Endothelial cell of umbilical vein (primary cell): ENCODE measurements around the gene SERPINB11. TPM values are rescaled to one million over a fixed set of nuclear protein-coding genes. Genes with fewer than 3 reads are reported as not detected.
"Not testable (repeated sequence)": the region's sequence is repeated elsewhere in the genome, so short reads cannot be mapped to it uniquely, and the experiment has no call there.

ENCODE experiments used
- Bru-seq: library from RNA; stranded (reverse); fragments of 400-500 nt; gene quantifications from one replicate; lab custom pipeline; 2021; lab: Mats Ljungman, UMichigan
- BruChase-seq, 2 experiments: library from RNA; stranded (reverse); fragments of 400-500 nt; gene quantifications; one replicate each; lab custom pipeline; 2021; lab: Mats Ljungman, UMichigan
- BruUV-seq: library from RNA; stranded (reverse); fragments of 400-500 nt; replicated peaks from 2 replicates; lab custom pipeline; 2021; lab: Mats Ljungman, UMichigan
- CTCF ChIA-PET: fragments of 300-600, 350-600 bp; sonication (Branson Sonifier 250); formaldehyde crosslinking; loops from one replicate; lab custom pipeline; 2021; ENCODE audit warnings: antibody characterized with exemption, inconsistent platforms; lab: Charles Lee
- POLR2A ChIA-PET: fragments of 300-600, 350-600 bp; sonication (Branson Sonifier 250); formaldehyde crosslinking; loops from one replicate; lab custom pipeline; 2021; ENCODE audit warnings: antibody characterized with exemption, inconsistent platforms; lab: Charles Lee
- DNase-seq: peaks from one replicate; pipeline ENCODE4 v3.0.0-alpha.2; 2011; ENCODE audit warnings: low read depth, low spot score
- FAIRE-seq: peaks from 2 replicates; lab custom pipeline; 2011; peaks lifted over from hg19 to GRCh38; lab: Jason Lieb, UNC
- H2AFZ ChIP-seq: 2 replicates; pipeline ENCODE4 v1.6.0; 2012; ENCODE audit warnings: low read depth, low read length, control low read depth, inconsistent platforms
- H3K27ac ChIP-seq: 2 replicates; pipeline ENCODE4 v1.5.1; 2011; ENCODE audit warnings: low read depth, mild to moderate bottlenecking, control low read depth, low read length, moderate library complexity; ENCODE audit not compliant: insufficient read depth
- H3K27me3 ChIP-seq, 2 experiments: 2 replicates each; pipeline versions ENCODE4 v1.6.0 to v1.6.1; 2011; ENCODE audit warnings: low read length in 2 of 2, mixed read lengths in 1 of 2; ENCODE audit not compliant: control insufficient read depth in 2 of 2, insufficient read depth in 2 of 2
- H3K36me3 ChIP-seq, 2 experiments: 2 replicates in 1 of 2; 3 replicates in 1 of 2; pipeline ENCODE4 v1.5.1; 2011; ENCODE audit warnings: low read length in 2 of 2, mild to moderate bottlenecking in 1 of 2, moderate library complexity in 1 of 2; ENCODE audit not compliant: control insufficient read depth in 2 of 2, insufficient read depth in 2 of 2; ENCODE audit errors: extremely low read depth in 1 of 2
- H3K4me1 ChIP-seq: 3 replicates; pipeline ENCODE4 v1.5.1; 2011; ENCODE audit warnings: mild to moderate bottlenecking, low read length; ENCODE audit not compliant: control insufficient read depth, insufficient read depth; ENCODE audit errors: extremely low read depth
- H3K4me2 ChIP-seq: 2 replicates; pipeline ENCODE4 v1.6.1; 2011; ENCODE audit warnings: low read length, control low read depth, mixed read lengths; ENCODE audit not compliant: insufficient read depth
- H3K4me3 ChIP-seq, 3 experiments: fragments of 200-600 bp in 1 of 3; sonication (generic), shearing (Covaris generic) in 1 of 3; replicated peaks in 1 of 3; 2 replicates each; pipeline ENCODE4 v1.5.1; 2011 to 2016; ENCODE audit warnings: control low read depth in 3 of 3, low read length in 3 of 3, mild to moderate bottlenecking in 2 of 3, inconsistent platforms in 1 of 3, low read depth in 1 of 3, moderate library complexity in 1 of 3; ENCODE audit not compliant: insufficient read depth in 1 of 3
- H3K79me2 ChIP-seq: 2 replicates; pipeline ENCODE4 v1.6.0; 2012; ENCODE audit warnings: low read length, inconsistent platforms; ENCODE audit not compliant: control insufficient read depth, insufficient read depth
- H3K9ac ChIP-seq: replicated peaks from 2 replicates; pipeline ENCODE3; 2011; ENCODE audit warnings: low read length, control low read depth; ENCODE audit not compliant: insufficient read depth; ENCODE audit errors: extremely low read depth
- H3K9me1 ChIP-seq: replicated peaks from 3 replicates; pipeline ENCODE4 v1.6.0; 2011; ENCODE audit warnings: mild to moderate bottlenecking, low read length; ENCODE audit not compliant: control insufficient read depth, insufficient read depth; ENCODE audit errors: extremely low read depth
- H3K9me3 ChIP-seq: replicated peaks from 2 replicates; pipeline ENCODE4 v1.5.1; 2012; ENCODE audit warnings: low read length, inconsistent platforms; ENCODE audit not compliant: control insufficient read depth, insufficient read depth
- H4K20me1 ChIP-seq: replicated peaks from 2 replicates; pipeline ENCODE3; 2011; ENCODE audit warnings: mild to moderate bottlenecking, low read length; ENCODE audit not compliant: control insufficient read depth, insufficient read depth; ENCODE audit errors: extremely low read depth
- JUN ChIP-seq: IDR thresholded peaks from 2 replicates; pipeline ENCODE4 v1.6.1; 2011; ENCODE audit warnings: borderline replicate concordance, low read depth; ENCODE audit not compliant: insufficient read length, insufficient read depth
- MAX ChIP-seq: IDR thresholded peaks from 2 replicates; pipeline ENCODE4 v1.6.1; 2011; ENCODE audit not compliant: insufficient read depth, insufficient read length
- MYC ChIP-seq: IDR thresholded peaks from one replicate; pipeline ENCODE4 v1.6.1; 2011; ENCODE audit warnings: mild to moderate bottlenecking, low read depth, low read length
- POLR2A ChIP-seq: IDR thresholded peaks from 2 replicates; pipeline ENCODE4 v1.6.1; 2012; ENCODE audit warnings: low read depth, mild to moderate bottlenecking, control low read depth, low read length
- POLR2AphosphoS5 ChIP-seq: IDR thresholded peaks from 2 replicates; pipeline ENCODE4 v1.6.1; 2012; ENCODE audit warnings: low read depth, mild to moderate bottlenecking, control low read depth, low read length, moderate library complexity; ENCODE audit not compliant: insufficient read depth
- dilution Hi-C: fragments of 300-500 bp; cut with MboI; formaldehyde crosslinking; loops from one replicate; pipeline ENCODE4 v1.15.0; 2019; ENCODE audit warnings: low sequenced_read_pairs; ENCODE audit not compliant: extremely low pct_ligation_motif_present
- intact Hi-C: fragments of 100-400 bp; cut with micrococcal nuclease; formaldehyde crosslinking; loops from one replicate; pipeline ENCODE4 v1.10.0; 2022
- long read RNA-seq: library from polyadenylated mRNA; stranded (forward); transcript quantifications from one replicate; pipeline ENCODE4 v2.0.0, GENCODE V29; 2021
- polyA minus RNA-seq, 3 experiments: library from RNA; depleted of rRNA, polyadenylated mRNA; stranded (reverse); fragments of >200 nt; gene quantifications; 1 replicate in 1 of 3; 2 replicates in 2 of 3; pipeline ENCODE4 v1.2.3, GENCODE V29; 2011
- polyA plus RNA-seq, 4 experiments: library from polyadenylated mRNA; depleted of rRNA in 3 of 4; stranded (reverse) in 3 of 4; unstranded in 1 of 4; fragments of >200 nt; gene quantifications; 2 replicates each; pipeline versions ENCODE4 v1.2.1 to v1.2.3, GENCODE V29; 2011 to 2012; ENCODE audit warnings: missing spikeins in 1 of 4
- total RNA-seq: library from RNA; stranded (reverse); gene quantifications from 2 replicates; pipeline ENCODE4 v1.2.3, GENCODE V29; 2021

Gene SERPINB11
- total RNA-seq (not detected in 2 replicates), polyA plus RNA-seq (not detected in 2 replicates), polyA minus RNA-seq (not detected in 2 replicates), Bru-seq, nascent RNA (not detected), BruChase-seq, experiment 1, labeled RNA remaining after a 6-hour chase (not detected), BruChase-seq, experiment 2, labeled RNA remaining after a 2-hour chase (not detected)
- not detected in 2 replicates for polyA plus RNA-seq (2011; cell fraction: cytosol; rRNA removed)
- polyA plus RNA-seq (2011; cell fraction: nucleus; rRNA removed) = not detected in 2 replicates
- not detected in 2 replicates for polyA plus RNA-seq (2012)
- polyA minus RNA-seq (2011; cell fraction: cytosol; rRNA and poly(A)+ RNA removed) = not detected
- polyA minus RNA-seq (2011; cell fraction: nucleus; rRNA and poly(A)+ RNA removed) = not detected in 2 replicates
- long read RNA-seq = 0 reads

GRCh38 chr18:63702660-63703059 is at the start of gene SERPINB11:
Gene SERPINB11 (plus strand): TSS chr18:63702960. CDS start chr18:63710194, 7,234 bp downstream.
- Histone ChIP-seq H3K9ac (no peak within 1 kb of the TSS), H3K79me2 (no peaks in the 10 kb centered on the region), H3K36me3 (no peaks in the 10 kb centered on the region), H3K4me2 (no peak within 1 kb of the TSS), H3K27me3 (no peaks in the 10 kb centered on the region), H3K4me1 (no peaks in the 10 kb centered on the region), H3K9me3 (no peaks in the 10 kb centered on the region), H3K27ac (no peak within 1 kb of the TSS), H2AFZ (no peak within 1 kb of the TSS), H3K9me1 (no peaks in the 10 kb centered on the region), H4K20me1 (no peaks in the 10 kb centered on the region), H3K4me3 (no peak within 1 kb of the TSS)
- FAIRE-seq (no peak), DNase-seq (no peak)
- CTCF ChIA-PET = interaction anchor here (0.8 to 1.3 kb wide), 3 partner anchors 11 to 125 kb away, joined by 3 to 4 read pairs (median 3); no protein-coding TSS in a partner anchor
- POLR2A ChIA-PET = no interaction called here
- no TSS peak for BruUV-seq
- intact Hi-C loops = no loop called here
- dilution Hi-C loops = no loop called here
- TF ChIP-seq POLR2AphosphoS5 (no peak), MAX (no peak), JUN (no peak), POLR2A (no peak), MYC (no peak)

- H3K9me3 ChIP-seq, H4K20me1 ChIP-seq, H3K9ac ChIP-seq, H3K27ac ChIP-seq, H3K79me2 ChIP-seq, H3K9me1 ChIP-seq, H3K27me3 ChIP-seq, H3K4me1 ChIP-seq, FAIRE-seq, H3K36me3 ChIP-seq, intact Hi-C loops, H3K4me3 ChIP-seq, POLR2A ChIA-PET, dilution Hi-C loops, H2AFZ ChIP-seq, DNase-seq, CTCF ChIA-PET, BruUV-seq, H3K4me2 ChIP-seq: not testable (repeated sequence)
These were observed 43.8 kb upstream of the SERPINB11 start for GRCh38 chr18:63658920-63659319.

GRCh38 chr18:63661750-63662149 is 41.0 kb upstream of the SERPINB11 start, which contains the start of gene SERPINB3:
Gene SERPINB3 (minus strand): TSS chr18:63661893. CDS start chr18:63661216, 677 bp downstream.
- CTCF ChIA-PET, H3K9me3 ChIP-seq, H3K9ac ChIP-seq, H3K79me2 ChIP-seq, DNase-seq, dilution Hi-C loops, H4K20me1 ChIP-seq, H3K27ac ChIP-seq, H2AFZ ChIP-seq, POLR2A ChIA-PET, BruUV-seq, H3K4me1 ChIP-seq, FAIRE-seq, H3K9me1 ChIP-seq, H3K4me2 ChIP-seq, H3K36me3 ChIP-seq, H3K27me3 ChIP-seq, H3K4me3 ChIP-seq, intact Hi-C loops: not testable (repeated sequence)
